ENCODE measurements around the gene GNA12.

DNA sequence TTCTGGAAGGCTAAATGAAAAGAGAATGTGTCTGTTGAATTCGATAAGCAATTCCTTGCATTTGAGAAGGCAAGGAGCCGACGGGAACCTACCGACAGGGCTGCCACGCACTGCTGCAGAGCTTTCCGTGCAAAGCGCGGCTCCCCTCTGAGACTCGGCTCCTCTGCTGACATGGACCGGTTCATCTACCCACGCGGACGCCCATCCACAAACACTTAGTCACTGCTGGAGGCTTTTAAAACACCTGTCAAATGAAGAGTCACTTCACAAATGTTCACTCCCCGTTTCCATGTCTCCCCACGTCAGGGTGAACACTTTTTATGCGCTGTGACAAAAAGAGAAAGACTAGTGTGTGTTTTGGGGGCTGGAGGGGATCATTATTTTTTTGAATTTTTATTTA, 124.1 kb downstream of the GNA12 start:
- TF ChIP-seq, protein P1, sequence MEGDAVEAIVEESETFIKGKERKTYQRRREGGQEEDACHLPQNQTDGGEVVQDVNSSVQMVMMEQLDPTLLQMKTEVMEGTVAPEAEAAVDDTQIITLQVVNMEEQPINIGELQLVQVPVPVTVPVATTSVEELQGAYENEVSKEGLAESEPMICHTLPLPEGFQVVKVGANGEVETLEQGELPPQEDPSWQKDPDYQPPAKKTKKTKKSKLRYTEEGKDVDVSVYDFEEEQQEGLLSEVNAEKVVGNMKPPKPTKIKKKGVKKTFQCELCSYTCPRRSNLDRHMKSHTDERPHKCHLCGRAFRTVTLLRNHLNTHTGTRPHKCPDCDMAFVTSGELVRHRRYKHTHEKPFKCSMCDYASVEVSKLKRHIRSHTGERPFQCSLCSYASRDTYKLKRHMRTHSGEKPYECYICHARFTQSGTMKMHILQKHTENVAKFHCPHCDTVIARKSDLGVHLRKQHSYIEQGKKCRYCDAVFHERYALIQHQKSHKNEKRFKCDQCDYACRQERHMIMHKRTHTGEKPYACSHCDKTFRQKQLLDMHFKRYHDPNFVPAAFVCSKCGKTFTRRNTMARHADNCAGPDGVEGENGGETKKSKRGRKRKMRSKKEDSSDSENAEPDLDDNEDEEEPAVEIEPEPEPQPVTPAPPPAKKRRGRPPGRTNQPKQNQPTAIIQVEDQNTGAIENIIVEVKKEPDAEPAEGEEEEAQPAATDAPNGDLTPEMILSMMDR (IDR thresholded peaks at IDR 0.05), result no peak
- no peak for TF ChIP-seq ZFX (IDR thresholded peaks at IDR 0.05; ENCODE audit: borderline replicate concordance)

All from 22Rv1 (cell line).